NB4 (cell line): ENCODE measurements around the gene IFTAP.

Experiments used
- POLR2A ChIP-seq: IDR thresholded peaks from 2 replicates; pipeline ENCODE4 v1.6.1; 2011; ENCODE audit warnings: mild to moderate bottlenecking; ENCODE audit not compliant: insufficient read length; ENCODE audit errors: extremely low read depth
- TF ChIP-seq, protein P1 (sequence below): IDR thresholded peaks from one replicate; pipeline ENCODE4 v1.5.1; 2012; ENCODE audit warnings: low read depth, low read length
- TF ChIP-seq, protein P2 (sequence below): IDR thresholded peaks from 2 replicates; pipeline ENCODE4 v1.6.1; 2011; ENCODE audit warnings: low read depth, low read length

DNA sequence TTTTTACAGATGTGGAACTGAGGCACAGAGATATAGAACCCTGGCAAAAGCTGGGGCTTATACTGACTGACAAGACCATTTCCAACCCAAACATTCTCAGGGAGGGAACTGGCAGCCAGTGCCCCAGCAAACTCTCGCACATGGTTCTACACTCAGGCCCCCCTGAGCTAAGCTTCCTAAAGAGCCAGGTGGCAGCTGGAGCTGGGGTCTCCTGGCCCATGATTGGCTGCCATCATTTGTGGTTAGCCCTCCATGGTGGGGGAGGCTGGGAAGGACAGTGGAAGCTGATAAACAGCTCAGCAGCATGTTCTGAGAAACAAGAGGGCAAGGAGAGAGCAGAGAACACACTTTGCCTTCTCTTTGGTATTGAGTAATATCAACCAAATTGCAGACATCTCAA lies 26.6 kb upstream of the IFTAP start, which contains the start of gene RAG1:
- TF ChIP-seq, protein P1, sequence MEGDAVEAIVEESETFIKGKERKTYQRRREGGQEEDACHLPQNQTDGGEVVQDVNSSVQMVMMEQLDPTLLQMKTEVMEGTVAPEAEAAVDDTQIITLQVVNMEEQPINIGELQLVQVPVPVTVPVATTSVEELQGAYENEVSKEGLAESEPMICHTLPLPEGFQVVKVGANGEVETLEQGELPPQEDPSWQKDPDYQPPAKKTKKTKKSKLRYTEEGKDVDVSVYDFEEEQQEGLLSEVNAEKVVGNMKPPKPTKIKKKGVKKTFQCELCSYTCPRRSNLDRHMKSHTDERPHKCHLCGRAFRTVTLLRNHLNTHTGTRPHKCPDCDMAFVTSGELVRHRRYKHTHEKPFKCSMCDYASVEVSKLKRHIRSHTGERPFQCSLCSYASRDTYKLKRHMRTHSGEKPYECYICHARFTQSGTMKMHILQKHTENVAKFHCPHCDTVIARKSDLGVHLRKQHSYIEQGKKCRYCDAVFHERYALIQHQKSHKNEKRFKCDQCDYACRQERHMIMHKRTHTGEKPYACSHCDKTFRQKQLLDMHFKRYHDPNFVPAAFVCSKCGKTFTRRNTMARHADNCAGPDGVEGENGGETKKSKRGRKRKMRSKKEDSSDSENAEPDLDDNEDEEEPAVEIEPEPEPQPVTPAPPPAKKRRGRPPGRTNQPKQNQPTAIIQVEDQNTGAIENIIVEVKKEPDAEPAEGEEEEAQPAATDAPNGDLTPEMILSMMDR = no peak
- no peak for TF ChIP-seq POLR2A
- TF ChIP-seq, protein P2, sequence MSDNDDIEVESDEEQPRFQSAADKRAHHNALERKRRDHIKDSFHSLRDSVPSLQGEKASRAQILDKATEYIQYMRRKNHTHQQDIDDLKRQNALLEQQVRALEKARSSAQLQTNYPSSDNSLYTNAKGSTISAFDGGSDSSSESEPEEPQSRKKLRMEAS = no peak
